Measurements from ENCODE around the gene MAPK13. TPM values are rescaled to one million over a fixed set of nuclear protein-coding genes. Genes with fewer than 3 reads are reported as not detected.
"Not testable (repeated sequence)": the region's sequence is repeated elsewhere in the genome, so short reads cannot be mapped to it uniquely, and the experiment has no call there.

Gene MAPK13
- total RNA-seq, 1 donor from 2014 or later: 1.3 TPM

GRCh38 chr6:36127462-36128016 lies 2.8 kb upstream of the MAPK13 start:
- DNase-seq (ENCODE audit: low read depth, low spot score): peak; percentile 63

- no peak for DNase-seq (ENCODE audit: low read depth, low spot score)
Measured at GRCh38 chr6:36128073-36128472, 2.2 kb upstream of the MAPK13 start.

- no peak for DNase-seq (ENCODE audit: low read depth, low spot score)
Measured at GRCh38 chr6:36128793-36129192, 1.5 kb upstream of the MAPK13 start.

- DNase-seq (ENCODE audit: low read depth, low spot score): not testable (repeated sequence)
Measured at GRCh38 chr6:36129334-36129733, 979 bp upstream of the MAPK13 start.

GRCh38 chr6:36130667-36131510 lies 576 bp downstream of the MAPK13 start:
- DNase-seq (ENCODE audit: low read depth, low spot score): no peak

- DNase-seq (ENCODE audit: low read depth, low spot score): peak; percentile 95
Measured at GRCh38 chr6:36131511-36132245, 1.4 kb downstream of the MAPK13 start.

- no peak for DNase-seq (ENCODE audit: low read depth, low spot score)
Measured at GRCh38 chr6:36132246-36132895, 2.1 kb downstream of the MAPK13 start.

GRCh38 chr6:36133148-36133547 lies 2.8 kb downstream of the MAPK13 start:
- no peak for DNase-seq (ENCODE audit: low read depth, low spot score)

- DNase-seq (ENCODE audit: low read depth, low spot score): no peak
Measured at GRCh38 chr6:36133912-36134311, 3.6 kb downstream of the MAPK13 start.

GRCh38 chr6:36135053-36135731 lies 4.9 kb downstream of the MAPK13 start:
- no peak for DNase-seq (ENCODE audit: low read depth, low spot score)

GRCh38 chr6:36136034-36136433 lies 5.7 kb downstream of the MAPK13 start:
- no peak for DNase-seq (ENCODE audit: low read depth, low spot score)

GRCh38 chr6:36136551-36136950 lies 6.2 kb downstream of the MAPK13 start:
- DNase-seq (ENCODE audit: low read depth, low spot score): no peak

GRCh38 chr6:36138667-36139066 lies 8.4 kb downstream of the MAPK13 start:
- DNase-seq (ENCODE audit: low read depth, low spot score): no peak

- DNase-seq (ENCODE audit: low read depth, low spot score): no peak
Measured at GRCh38 chr6:36139431-36139830, 9.1 kb downstream of the MAPK13 start.

GRCh38 chr6:36139991-36140710 lies 9.8 kb downstream of the MAPK13 start:
- no peak for DNase-seq (ENCODE audit: low read depth, low spot score)

- DNase-seq (ENCODE audit: low read depth, low spot score): no peak
Measured at GRCh38 chr6:36141091-36141490, 10.8 kb downstream of the MAPK13 start.

GRCh38 chr6:36141961-36142360 lies 11.6 kb downstream of the MAPK13 start:
- no peak for DNase-seq (ENCODE audit: low read depth, low spot score)

- no peak for DNase-seq (ENCODE audit: low read depth, low spot score)
Measured at GRCh38 chr6:36142971-36143838, 12.9 kb downstream of the MAPK13 start.

GRCh38 chr6:36145495-36145894 lies 15.2 kb downstream of the MAPK13 start:
- no peak for DNase-seq (ENCODE audit: low read depth, low spot score)

- DNase-seq (ENCODE audit: low read depth, low spot score): no peak
Measured at GRCh38 chr6:36147294-36147693, 17.0 kb downstream of the MAPK13 start.
